ENCODE results near the gene ARPP21. TPM values are rescaled to one million over a fixed set of nuclear protein-coding genes. Genes with fewer than 3 reads are reported as not detected.
"Not testable (repeated sequence)": the region's sequence is repeated elsewhere in the genome, so short reads cannot be mapped to it uniquely, and the experiment has no call there.

ARPP21 gene
- total RNA-seq: 2.1 TPM

DNA sequence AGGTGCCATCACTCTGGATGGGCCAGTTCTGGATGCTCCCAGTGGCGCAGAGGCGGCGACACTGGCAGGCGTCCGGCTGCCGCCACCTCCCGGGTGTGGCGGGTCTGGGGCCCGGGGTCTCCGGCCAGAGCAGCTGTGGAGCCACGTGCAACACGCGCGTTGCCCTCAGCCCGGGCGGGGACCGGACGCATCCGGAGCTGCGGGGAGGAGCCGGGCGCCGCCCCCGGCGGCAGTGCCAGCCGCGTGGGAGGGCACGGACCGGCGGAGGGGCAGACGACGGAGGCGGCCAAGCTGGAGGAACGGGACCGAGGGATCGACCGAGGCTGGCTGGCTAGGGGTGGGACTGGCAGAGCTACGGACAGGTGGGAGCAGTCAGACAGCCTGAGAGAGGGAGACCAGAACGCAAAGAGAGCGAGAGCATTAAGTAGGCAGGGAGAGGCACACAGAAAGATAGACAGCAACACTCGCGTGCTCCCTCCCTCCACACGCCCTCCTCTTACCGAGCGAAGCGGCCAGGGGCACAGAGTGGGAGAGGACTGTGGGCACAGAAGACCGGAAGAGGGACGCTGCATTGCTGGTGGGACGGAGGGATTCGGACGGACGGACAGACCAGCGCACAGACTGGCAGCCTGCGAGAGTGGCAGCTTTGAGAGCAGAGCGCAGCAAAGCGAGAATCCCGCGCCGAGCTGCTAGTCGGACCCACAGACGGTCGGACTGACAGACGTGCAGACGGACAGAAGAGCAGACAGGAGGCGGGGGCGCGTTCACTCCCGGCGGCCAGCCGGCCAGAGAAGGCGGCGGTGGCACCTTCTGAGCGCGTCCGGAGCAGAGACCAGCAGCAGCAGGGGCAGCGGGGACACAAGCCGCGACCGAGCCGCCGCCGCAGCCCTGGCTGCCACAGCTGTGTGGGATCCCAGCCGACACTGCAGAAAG is at the start of gene ARPP21:
Gene ARPP21 (plus strand): TSS at position 272 of the 933 bp plus-strand sequence. CDS start 42,227 bp downstream, outside the sequence.
- DNase-seq (ENCODE audit: low spot score): no peak

DNA sequence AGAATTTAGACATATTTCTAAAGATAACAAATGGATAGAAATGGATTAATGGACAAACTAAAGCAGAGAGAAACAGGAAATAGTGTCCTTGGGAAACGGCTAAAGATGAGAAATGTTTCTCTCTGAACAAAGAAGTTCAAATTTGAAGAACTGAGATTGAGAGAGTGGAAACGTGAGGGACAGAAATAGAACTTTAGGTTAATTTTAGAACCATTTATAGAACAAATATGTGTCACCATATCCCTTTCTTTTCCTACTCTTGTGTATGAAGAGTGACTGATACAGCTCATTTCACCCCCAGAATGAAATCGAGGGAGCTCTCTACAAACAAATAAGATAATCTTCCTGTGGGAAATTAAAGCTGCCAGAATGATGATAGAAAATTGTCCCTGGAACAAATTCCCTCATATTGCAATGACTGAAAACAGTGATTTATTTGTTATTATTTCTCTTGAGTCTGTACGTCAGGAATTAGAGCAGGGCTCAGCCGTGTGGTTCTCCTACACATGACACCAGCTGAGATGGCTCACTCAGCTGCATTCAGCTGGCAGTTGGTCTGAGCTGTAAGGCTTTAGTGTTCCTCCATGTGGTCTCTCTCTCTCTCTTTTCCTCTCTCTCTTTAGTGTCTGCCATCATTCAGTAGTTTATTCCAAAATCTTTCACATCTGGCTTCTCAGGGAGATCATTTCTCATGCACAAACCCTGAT is 46.6 kb upstream of the ARPP21 start:
- no peak for DNase-seq (ENCODE audit: low spot score)

DNA sequence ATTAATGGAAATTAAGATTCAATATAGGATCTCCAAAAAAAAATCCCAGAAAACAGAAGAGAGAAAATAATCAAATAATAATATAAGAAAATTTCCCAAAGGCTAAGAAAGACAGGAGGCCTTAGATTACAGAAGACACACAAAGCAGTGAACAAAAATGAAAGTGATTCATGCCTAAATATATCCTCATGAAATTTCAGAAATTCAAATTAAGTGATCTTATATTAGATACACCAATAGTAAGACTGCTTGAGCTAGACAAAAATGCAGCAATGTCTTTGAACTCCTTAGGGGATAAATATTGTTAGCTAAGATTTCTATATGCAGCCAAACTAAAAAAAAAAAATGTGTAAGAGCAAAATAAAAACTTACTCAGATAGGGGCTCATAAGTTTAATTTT is 44.6 kb upstream of the ARPP21 start:
- no peak for DNase-seq (ENCODE audit: low spot score)

DNA sequence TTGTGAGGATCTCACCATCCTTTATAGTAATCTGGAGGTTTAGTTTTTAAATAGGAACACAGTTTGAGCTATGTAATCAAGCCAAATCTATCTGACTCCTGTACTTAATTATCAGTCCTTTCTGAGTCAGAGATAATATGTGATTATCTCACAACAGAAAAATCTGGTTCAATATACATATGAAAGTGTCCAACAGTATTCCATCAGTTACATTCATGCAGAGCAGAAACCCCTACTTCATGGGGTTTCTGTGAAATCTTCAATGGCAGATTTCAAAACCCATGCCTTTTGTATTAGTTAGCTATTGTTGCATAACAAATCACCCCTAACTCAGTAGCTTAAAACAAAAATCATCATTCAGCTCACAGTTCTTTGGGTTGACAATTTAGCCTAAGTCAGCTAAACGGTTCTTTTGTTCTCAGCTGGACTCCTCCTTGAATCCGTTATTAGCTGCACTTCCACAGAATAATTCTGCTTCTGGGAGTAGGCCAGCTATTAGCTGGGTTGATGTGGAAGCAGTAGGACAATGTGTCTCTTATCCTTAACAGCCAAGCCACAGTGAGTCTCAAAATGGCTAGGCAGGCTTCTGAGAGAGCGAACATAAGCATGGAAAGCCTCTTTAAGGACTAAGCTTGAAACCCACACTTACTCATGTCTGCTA is 42.9 kb upstream of the ARPP21 start:
- no peak for DNase-seq (ENCODE audit: low spot score)

DNA sequence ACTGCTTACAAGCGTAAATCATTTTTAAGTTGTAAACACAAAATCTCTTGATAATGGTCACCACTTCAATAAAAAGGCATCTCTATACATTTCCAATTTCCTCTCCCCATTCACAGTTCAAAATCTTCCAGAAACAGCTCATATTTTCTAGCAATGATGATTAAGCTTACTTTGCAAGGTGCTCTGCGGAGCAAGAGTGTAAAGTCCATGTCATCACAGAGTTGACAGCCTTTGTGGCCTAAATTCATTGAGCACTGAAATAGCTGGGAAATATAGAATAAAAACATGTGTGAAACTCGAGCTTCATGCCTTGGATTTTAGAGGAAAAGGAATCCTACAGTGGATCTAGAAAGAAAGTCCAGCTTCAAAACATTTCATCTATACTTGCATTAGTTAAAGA is 41.8 kb upstream of the ARPP21 start:
- no peak for DNase-seq (ENCODE audit: low spot score)

DNA sequence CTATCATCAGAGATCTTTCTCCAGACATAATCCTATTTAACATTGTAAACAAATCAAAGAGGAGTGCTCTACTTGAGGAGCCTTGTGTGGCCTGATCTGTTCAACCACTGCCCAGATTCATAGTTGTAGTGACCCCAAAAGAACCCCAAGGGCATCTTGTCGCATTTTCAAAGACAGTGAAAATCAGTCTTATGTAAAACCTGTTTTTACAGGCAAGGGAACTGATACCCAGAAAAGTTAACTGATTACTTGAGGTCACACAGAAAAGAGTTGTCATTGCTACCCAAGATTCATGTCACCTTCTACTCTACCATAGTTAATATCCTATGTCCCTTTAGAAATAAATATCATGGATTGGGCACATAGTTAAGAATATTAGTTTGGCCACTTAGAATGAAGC is 40.5 kb upstream of the ARPP21 start:
- no peak for DNase-seq (ENCODE audit: low spot score)

DNA sequence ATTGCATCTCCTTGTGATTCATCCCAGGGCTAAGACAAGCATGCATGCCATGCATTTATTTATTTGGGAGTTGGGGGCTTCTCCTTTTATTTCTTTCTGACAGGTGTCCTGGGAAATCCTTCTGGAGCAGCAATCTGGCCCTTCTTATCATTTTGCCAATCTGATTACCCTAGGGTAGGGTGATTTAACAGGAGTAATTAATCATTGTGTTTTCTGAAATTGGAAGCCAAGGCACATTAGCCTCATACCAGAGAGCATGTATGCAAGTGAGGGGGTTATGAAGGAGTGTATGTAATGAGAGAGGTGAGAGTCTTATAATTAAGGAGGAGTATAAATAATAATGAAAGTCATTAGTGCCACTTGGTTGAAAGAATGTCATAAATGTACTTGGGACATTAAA is 37.4 kb upstream of the ARPP21 start:
- DNase-seq (ENCODE audit: low spot score): no peak

DNA sequence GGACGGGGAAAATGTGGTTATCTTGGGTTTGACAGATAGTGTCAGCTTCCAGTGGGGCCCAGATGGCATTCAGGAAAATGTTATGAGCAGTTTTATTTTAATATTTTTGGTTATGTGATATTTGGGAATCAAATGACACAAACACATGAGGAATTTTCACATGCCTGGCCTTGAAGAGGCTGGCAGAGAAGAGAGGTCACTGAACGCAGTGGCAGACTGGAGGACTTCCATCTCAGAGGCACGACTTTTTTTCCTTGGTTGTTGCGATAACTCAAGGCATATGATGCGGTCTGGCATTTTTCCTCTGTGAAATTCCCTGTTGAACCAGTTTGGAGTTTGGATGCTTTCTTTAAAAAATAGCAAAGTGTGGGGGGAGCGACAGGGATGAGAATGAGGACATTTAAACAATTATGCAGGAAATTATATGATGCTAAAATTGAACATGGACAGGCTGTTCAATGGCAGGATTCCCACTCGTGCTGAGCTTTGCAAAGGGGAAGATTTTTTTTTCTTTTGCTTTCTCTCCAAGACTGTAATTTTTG is 36.9 kb upstream of the ARPP21 start:
- no peak for DNase-seq (ENCODE audit: low spot score)

DNA sequence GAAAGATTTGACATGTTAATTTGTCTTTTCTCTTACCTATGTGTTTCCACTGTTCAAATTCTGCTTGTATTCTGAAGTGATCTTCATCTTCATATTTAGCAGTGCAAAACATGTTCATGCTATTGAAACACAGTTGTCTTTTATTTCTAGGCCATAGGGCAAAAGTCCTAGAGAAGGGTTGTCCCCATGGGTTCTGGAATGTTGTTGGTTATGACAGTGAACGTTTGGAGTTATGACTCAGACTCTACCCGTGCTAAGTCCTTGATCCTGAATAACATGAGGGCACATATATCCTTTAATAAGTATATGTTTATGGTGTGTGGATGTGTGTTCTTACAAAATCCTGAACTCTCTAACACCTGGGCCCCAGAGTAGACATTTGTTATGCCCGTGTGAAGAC is 23.0 kb upstream of the ARPP21 start:
- DNase-seq (ENCODE audit: low spot score): no peak

DNA sequence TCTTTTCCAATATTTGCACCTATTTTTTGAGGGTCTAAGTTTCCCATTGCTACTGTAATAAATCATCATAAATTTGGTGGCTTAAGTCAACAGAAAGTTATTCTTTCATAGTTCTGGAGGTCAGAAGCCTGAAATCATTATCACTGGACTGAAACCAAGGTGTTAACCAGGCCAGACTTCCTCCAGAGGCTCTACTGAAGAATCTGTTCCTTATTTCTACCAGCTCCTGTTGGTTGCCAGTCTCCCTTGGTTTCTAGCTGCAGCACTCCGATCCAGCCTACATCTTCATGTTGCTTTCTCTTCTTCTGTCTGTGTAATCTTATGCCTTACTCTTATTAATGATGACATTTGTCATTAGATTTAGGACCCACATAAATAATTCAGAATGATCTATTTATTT is 22.0 kb upstream of the ARPP21 start:
- no peak for DNase-seq (ENCODE audit: low spot score)

DNA sequence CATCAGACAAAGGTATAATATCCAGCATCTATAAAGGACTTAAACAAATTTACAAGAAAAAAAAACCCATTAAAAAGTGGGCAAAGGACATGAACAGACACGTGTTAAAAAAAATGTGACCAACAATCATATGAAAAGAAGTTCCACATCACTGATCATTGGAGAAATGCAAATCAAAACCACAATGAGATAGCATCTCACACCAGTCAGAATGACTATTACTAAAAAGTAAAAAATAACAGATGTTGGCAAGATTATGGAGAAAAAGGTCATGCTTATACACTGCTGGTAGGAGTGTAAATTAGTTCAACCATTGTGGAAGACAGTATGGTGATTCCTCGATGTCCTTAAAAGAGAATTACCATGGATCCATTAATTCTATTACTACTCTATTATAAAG is 19.1 kb upstream of the ARPP21 start:
- not testable (repeated sequence) for DNase-seq (ENCODE audit: low spot score)

DNA sequence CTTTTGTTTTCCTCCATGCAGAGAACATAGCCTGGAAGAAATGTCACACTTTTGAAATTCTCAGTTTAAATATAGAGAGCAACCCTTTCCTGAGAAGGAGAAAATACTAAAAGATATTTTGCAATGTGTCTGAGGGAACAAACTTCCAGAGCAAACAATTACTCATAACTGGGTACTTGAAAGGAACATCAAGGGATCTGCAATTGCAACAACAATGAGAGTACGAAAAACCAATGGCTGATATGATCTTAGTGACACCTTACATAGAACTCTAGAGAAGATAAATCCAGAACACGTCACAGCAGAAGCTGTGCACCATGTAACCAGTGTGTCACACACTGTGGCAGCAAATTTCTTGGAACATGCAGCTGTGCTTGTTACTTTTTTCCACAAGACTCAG is 14.6 kb upstream of the ARPP21 start:
- no peak for DNase-seq (ENCODE audit: low spot score)

DNA sequence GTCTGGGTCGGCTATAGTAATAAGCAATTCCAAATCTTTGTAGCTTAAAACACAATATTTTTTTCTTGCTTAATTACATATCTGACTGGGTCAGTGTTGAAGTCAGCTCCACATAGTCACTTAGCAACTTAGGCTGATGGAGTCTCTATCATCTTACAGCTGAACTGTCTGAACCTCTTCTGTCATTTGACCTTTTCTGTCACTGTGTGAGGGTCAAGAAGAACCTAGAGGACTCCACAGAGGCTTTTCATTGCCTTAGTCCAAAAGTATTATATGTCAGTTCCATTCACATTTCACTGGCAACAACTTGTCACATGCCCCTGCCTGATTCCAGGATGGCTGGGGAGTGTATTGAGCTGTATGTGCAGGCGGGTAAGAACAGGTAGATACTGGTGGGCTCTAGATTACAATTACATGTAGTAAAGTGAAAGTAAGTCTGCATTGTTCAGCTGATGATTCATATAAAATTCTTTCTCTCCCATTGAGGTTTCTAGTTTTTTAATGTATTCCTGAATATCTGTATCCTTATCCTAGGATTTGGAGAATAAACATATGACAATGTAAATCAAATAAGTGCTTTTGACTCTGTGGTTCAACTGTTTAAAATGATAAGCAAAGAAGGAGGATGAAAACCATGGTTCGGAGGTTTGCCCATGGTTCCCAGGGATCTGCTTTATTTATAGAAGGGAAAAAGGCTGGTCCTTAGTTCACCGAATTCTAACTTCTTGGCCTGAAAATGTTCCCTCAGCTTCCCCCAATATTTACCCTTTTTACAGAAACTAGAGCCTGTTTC is 5.8 kb upstream of the ARPP21 start:
- DNase-seq (ENCODE audit: low spot score): no peak

DNA sequence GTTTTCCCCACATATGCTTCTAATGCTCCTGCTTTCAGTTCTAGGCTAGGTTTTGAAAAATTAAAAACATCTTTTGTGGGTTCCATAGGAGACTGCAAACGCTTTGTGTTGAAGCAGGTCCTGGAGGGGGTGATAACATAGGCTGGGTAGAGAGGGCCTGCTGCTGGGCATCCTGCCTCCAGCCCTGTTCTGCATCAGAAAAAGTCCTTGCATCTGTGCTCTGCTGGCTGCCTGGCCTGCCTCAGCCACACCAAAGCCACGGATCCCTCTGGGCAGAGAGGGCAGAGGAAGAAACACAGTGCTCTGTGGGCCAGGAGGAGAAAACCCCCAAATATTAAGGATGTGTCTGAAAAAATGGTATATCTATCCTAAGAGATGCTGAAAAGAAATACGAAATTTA is 3.9 kb upstream of the ARPP21 start:
- DNase-seq (ENCODE audit: low spot score): no peak

DNA sequence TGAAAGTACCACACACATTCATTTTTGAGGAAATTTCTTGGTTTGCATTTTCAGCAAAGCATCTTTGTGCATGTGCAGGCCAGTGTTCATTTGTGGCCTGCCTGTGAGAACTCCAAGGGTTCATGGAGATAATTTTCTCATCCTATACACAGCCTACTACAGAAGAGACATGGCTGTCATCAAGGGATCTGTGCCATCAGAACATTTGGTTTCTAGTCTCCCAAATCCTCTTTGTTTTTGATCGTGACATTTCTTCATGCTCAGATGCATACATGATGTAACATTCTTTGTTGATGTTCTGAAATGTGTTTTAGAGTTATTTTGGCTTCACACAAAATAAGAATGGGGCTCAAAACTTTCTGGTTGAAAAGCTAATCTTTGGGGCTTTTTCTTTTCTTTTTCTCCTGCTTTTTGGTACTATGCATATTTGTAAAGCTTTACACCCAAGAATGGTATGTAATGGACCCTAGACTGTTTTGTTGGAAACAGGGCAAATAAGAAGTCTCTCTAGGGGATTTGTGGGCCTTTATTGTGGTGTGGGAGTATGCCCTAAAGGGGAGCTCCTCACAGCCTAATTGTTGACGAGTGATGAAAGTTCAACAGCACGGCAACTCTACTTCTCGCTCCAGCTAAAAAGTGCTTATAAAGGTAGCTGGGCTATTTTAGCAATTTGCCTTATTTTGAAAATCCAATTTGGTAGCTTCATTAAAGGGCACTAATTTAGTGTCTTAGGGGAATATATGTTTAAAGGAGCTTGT is 3.2 kb upstream of the ARPP21 start:
- DNase-seq (ENCODE audit: low spot score): no peak

DNA sequence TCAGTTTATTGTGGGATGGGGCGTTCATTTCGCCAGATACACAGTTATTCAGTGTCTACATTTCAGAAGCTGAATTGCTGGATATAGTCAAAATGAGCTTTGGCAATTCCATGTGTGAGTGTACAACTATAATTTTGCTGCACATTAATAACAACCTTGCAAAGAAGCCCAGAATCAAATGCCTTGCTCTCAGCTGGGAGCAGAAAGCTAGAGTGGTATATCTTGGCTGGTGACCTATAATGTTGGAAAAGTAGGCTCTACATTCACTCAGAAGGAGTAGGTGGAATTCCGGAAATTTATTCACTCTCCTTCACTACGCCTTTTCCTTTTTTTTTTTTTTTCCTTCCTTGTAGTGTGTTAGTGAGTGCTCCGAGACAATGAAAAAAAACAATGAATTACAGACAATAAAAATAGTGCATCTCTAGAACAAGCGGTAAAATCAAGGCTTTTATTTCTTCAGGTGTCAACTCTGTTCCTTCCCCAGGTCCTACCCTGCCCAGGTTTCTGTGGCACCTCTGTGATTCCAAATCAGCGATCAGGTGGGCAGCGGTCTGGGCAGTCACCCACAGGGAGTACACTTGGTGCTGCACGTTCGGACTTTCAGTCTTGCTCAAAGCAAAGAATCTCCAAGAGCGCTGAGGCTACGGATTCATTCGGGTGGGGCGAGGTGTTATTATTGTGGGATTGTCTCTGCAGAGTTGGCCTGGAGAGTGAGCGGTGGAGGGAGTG is 910 bp upstream of the ARPP21 start:
- DNase-seq (ENCODE audit: low spot score): no peak

DNA sequence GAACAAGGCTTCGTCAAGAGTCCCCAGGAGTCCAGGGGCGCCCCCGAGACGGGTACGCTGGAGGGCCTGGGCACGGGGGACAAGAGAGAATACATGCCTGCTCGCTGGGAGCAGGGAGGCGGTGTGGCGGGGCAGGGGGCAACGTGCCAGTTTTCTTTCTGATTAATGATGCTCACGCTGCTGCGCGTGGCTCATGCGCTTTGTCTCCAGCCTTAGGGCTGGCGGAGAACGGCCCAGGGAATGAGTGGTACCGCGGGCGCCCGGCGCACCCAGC is 408 bp upstream of the ARPP21 start:
- DNase-seq (ENCODE audit: low spot score): no peak

DNA sequence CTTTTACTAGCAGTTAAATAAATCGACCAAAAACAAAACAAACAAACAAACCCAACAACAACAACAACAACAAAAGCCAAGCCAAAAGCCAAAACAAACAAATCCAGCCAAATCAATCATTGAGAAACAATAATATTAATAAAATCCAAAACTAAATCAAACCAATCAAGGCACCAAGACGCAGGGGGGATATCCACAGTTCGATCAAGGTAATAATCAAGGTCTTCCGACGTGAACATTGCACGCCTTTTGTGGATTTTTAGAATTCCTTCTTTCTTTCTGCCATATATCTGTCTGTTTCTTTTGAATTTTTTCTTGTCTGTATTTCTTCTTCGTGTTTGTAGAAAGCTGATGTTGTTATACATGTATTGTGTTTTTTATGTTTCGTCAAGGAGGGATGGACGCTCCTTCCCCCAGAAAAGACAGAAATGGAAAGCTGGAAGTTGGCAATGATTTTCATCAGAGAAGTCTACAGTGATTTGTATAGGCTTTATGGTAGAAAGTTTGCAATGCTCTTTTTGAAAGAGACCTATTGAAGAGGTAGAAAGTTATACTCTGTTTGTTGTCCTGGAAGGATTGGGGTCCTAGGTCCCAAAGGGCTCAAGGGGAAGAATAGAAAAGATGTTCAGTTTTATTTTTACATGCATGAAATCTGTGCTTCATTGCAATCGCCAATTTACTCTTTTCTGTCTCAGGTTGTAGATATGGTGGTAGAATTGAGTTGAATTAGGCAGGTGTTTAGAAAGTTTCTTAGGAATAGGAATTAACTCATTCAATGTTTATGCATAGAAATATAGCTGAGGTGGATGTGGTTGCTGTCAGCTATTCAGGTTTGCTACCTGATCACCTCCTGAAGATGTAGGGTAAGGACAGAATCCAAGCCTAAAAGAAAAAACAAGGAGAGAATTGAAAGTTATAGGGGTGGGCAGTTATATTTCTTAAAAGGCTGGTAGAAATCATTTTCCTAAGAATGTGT is 1.2 kb downstream of the ARPP21 start:
- no peak for DNase-seq (ENCODE audit: low spot score)

DNA sequence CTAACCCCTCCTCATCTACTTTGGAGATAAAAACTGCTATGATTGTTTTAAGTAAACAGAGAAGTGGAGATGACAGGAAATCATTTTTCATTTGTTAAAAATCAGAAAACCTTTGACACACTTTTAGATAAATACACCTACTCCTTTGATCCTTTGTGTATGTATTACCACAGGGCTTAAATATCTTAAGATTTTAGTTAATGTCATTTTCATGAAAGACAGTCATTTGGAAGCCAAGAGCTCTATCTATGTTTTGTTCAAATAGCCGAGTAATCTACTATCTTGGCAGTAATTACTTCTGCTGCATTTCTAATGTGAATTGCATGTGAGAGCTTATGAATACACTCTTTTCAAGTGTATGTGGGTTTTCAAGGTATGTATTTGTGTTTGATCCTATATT is 2.0 kb downstream of the ARPP21 start:
- DNase-seq (ENCODE audit: low spot score): no peak
